HG03457 (cell line): ENCODE data around the gene ULK4.

Source experiments
- ATAC-seq: cut with Tn5 transposase; IDR thresholded peaks from one replicate; pipeline ENCODE4 v1.9.1; 2021; ENCODE audit warnings: moderate number of reproducible peaks; ENCODE audit not compliant: unreplicated experiment

The ULK4 gene

GRCh38 chr3:41241161-41241560 is 720.7 kb downstream of the ULK4 start:
- no peak for ATAC-seq

- ATAC-seq: no peak
These were observed 722.3 kb downstream of the ULK4 start for GRCh38 chr3:41239587-41239986.

- ATAC-seq: no peak
These were observed 724.0 kb downstream of the ULK4 start for GRCh38 chr3:41237907-41238306.

GRCh38 chr3:41236228-41236627 is 725.7 kb downstream of the ULK4 start:
- ATAC-seq: no peak

- no peak for ATAC-seq
These were observed 726.8 kb downstream of the ULK4 start for GRCh38 chr3:41234823-41235721.

GRCh38 chr3:41224120-41224806 is 737.6 kb downstream of the ULK4 start:
- ATAC-seq: no peak

- no peak for ATAC-seq
These were observed 738.2 kb downstream of the ULK4 start for GRCh38 chr3:41223691-41224090.

- ATAC-seq: no peak
These were observed 738.8 kb downstream of the ULK4 start for GRCh38 chr3:41223078-41223477.

- no peak for ATAC-seq
These were observed 739.4 kb downstream of the ULK4 start for GRCh38 chr3:41222501-41222900.

GRCh38 chr3:41222012-41222411 is 739.9 kb downstream of the ULK4 start:
- ATAC-seq: no peak

GRCh38 chr3:41220906-41221677 is 740.8 kb downstream of the ULK4 start:
- ATAC-seq: no peak

- ATAC-seq: no peak
These were observed 742.5 kb downstream of the ULK4 start for GRCh38 chr3:41219424-41219823.

GRCh38 chr3:41216993-41217392 is 744.9 kb downstream of the ULK4 start:
- no peak for ATAC-seq

- ATAC-seq: no peak
These were observed 745.5 kb downstream of the ULK4 start for GRCh38 chr3:41216422-41216821.

- ATAC-seq: no peak
These were observed 748.3 kb downstream of the ULK4 start for GRCh38 chr3:41213588-41213987.

GRCh38 chr3:41212088-41212487 is 749.8 kb downstream of the ULK4 start:
- no peak for ATAC-seq

GRCh38 chr3:41210966-41211365 is 750.9 kb downstream of the ULK4 start:
- no peak for ATAC-seq

- no peak for ATAC-seq
These were observed 752.3 kb downstream of the ULK4 start for GRCh38 chr3:41209646-41210045.

GRCh38 chr3:41208507-41209220 is 753.2 kb downstream of the ULK4 start:
- no peak for ATAC-seq

GRCh38 chr3:41207355-41207754 is 754.5 kb downstream of the ULK4 start:
- no peak for ATAC-seq

GRCh38 chr3:41205591-41205990 is 756.3 kb downstream of the ULK4 start:
- ATAC-seq: no peak
